Left lung (tissue), 10 donors: ENCODE measurements around the gene OR5B21. TPM values are rescaled to one million over a fixed set of nuclear protein-coding genes. Genes with fewer than 3 reads are reported as not detected.

Experiments used
- ATAC-seq: fragments of 200-7000 bp; cut with Tn5 transposase; one replicate; pipeline ENCODE4 v1.9.1; 2020; ENCODE audit warnings: moderate library complexity
- DNase-seq, 4 donors: peaks; one replicate each; pipeline ENCODE4 v3.0.0-alpha.2; 2013 to 2020
- H3K27ac ChIP-seq, 2 donors: fragments of 200-600 bp; sonication (generic) in 1 of 2; one replicate each; pipeline versions ENCODE4 v1.5.0 to v1.8.0; 2020 to 2021
- H3K27me3 ChIP-seq, 2 donors: fragments of 200-600 bp; sonication (generic) in 1 of 2; one replicate each; pipeline versions ENCODE4 v1.5.0 to v1.8.0; 2020 to 2021
- H3K36me3 ChIP-seq, 2 donors: fragments of 200-600 bp; sonication (generic) in 1 of 2; one replicate each; pipeline versions ENCODE4 v1.5.0 to v1.8.0; 2020 to 2021
- H3K4me1 ChIP-seq, 2 donors: fragments of 200-600 bp; one replicate each; pipeline ENCODE4 v1.8.0; 2021
- H3K4me3 ChIP-seq, 2 donors: fragments of 200-600 bp; sonication (generic) in 1 of 2; one replicate each; pipeline versions ENCODE4 v1.5.0 to v1.8.0; 2020 to 2021; ENCODE audit warnings: mild to moderate bottlenecking in 1 of 2
- H3K9me3 ChIP-seq, 2 donors: fragments of 200-600 bp; sonication (generic) in 1 of 2; one replicate each; pipeline versions ENCODE4 v1.5.0 to v1.8.0; 2020 to 2021
- CTCF ChIP-seq, 2 donors: fragments of 200-600 bp; sonication (generic) in 1 of 2; IDR thresholded peaks; one replicate each; pipeline versions ENCODE4 v1.5.0 to v1.8.0; 2021; ENCODE audit warnings: antibody characterized with exemption in 2 of 2
- intact Hi-C, 2 donors: fragments of 100-400 bp; cut with DNase I; formaldehyde crosslinking; loops; one replicate each; pipeline versions ENCODE4 v1.11.2 to v1.14.2; 2022
- polyA plus RNA-seq, 6 donors: library from polyadenylated mRNA; unstranded; fragments of 120-200 nt; gene quantifications; one replicate each; pipeline ENCODE4 v1.2.1, GENCODE V29; 2013; ENCODE audit not compliant: insufficient read length in 6 of 6
- total RNA-seq, 2 donors: library from RNA; stranded (reverse); fragmentation: NEBNext Ultra II Directional; extraction: Animal tissue kit (Norgen Biotek cat#: 25700); gene quantifications; one replicate each; pipeline ENCODE4 v1.2.1, GENCODE V29; 2021
- donor health status: DM: no; HTN: yes; CAD: no.
- donor health status: DM: no; HTN: no; CAD: no.

OR5B21 gene
- total and polyA plus RNA-seq, 8 donors, result 0.71 TPM; not detected in 7

- Histone ChIP-seq H3K9me3 (no peaks in the 10 kb centered on the region), H3K4me1 (peaks cover 3 to 34% of the 10 kb centered on the region in 2 donors), H3K27ac (no peak overlapping the region), H3K36me3 (peaks cover 0 to 45% of the 10 kb centered on the region in 2 donors), H3K27me3 (no peaks in the 10 kb centered on the region), H3K4me3 (no peak overlapping the region)
- TF ChIP-seq CTCF (IDR thresholded peaks at IDR 0.05), result no peak
- DNase-seq (peak in 1 of 4 donors; percentile 54), ATAC-seq (no peak)
- intact Hi-C loops, result no loop called here
Measured at GRCh38 chr11:58527429-58527828, 19.5 kb upstream of the OR5B21 start.

- no peaks in the 10 kb centered on the region for H3K9me3 ChIP-seq
- intact Hi-C loops, result no loop called here
- H3K4me1 ChIP-seq, result peaks cover 3 to 34% of the 10 kb centered on the region in 2 donors
- H3K27me3 ChIP-seq, result no peaks in the 10 kb centered on the region
- peaks cover 0 to 38% of the 10 kb centered on the region in 2 donors for H3K36me3 ChIP-seq
- no peak overlapping the region for H3K27ac ChIP-seq
- TF ChIP-seq CTCF (IDR thresholded peaks at IDR 0.05), result no peak
- no peak for ATAC-seq
- no peak for DNase-seq
- no peak overlapping the region for H3K4me3 ChIP-seq
Measured at GRCh38 chr11:58526721-58527120, 18.8 kb upstream of the OR5B21 start.

- Histone ChIP-seq H3K27me3 (no peaks in the 10 kb centered on the region), H3K4me3 (no peak overlapping the region), H3K27ac (peak overlapping the region in 1 of 2 donors; percentile 69), H3K9me3 (no peaks in the 10 kb centered on the region), H3K36me3 (peaks cover 0 to 23% of the 10 kb centered on the region in 2 donors), H3K4me1 (peaks cover 3 to 34% of the 10 kb centered on the region in 2 donors)
- DNase-seq (no peak), ATAC-seq (peak; percentile 59)
- intact Hi-C loops, result no loop called here
- TF ChIP-seq CTCF (IDR thresholded peaks at IDR 0.05), result no peak
Measured at GRCh38 chr11:58525037-58525614, 17.2 kb upstream of the OR5B21 start.

GRCh38 chr11:58524232-58525036 is 16.5 kb upstream of the OR5B21 start:
- TF ChIP-seq CTCF (IDR thresholded peaks at IDR 0.05), result peak; percentile 45 to 79
- Histone ChIP-seq H3K36me3 (peaks cover 0 to 16% of the 10 kb centered on the region in 2 donors), H3K27me3 (no peaks in the 10 kb centered on the region), H3K4me3 (no peak overlapping the region), H3K27ac (peak overlapping the region in 1 of 2 donors; percentile 69), H3K9me3 (no peaks in the 10 kb centered on the region), H3K4me1 (peaks cover 3 to 34% of the 10 kb centered on the region in 2 donors)
- DNase-seq, result peak in 2 of 4 donors; percentile 66 to 74
- intact Hi-C loops, result no loop called here
- ATAC-seq, result peak; percentile 97

- Histone ChIP-seq H3K9me3 (no peaks in the 10 kb centered on the region), H3K27me3 (no peaks in the 10 kb centered on the region), H3K36me3 (no peaks in the 10 kb centered on the region), H3K4me1 (no peaks in the 10 kb centered on the region), H3K4me3 (no peak overlapping the region), H3K27ac (no peak overlapping the region)
- TF ChIP-seq CTCF (IDR thresholded peaks at IDR 0.05), result peak; percentile 58 to 59
- ATAC-seq, result peak; percentile 82
- DNase-seq, result peak in 2 of 4 donors; percentile 27 to 43
- intact Hi-C loops, result no loop called here
Measured at GRCh38 chr11:58513747-58514367, 6.0 kb upstream of the OR5B21 start.
